Keratinocyte (primary cell): ENCODE measurements around the gene DSCAM.

Experiments used
- CTCF ChIP-seq, 3 experiments: IDR thresholded peaks in 1 of 3; conservative IDR thresholded peaks in 1 of 3; optimal IDR thresholded peaks in 1 of 3; 2 replicates in 2 of 3; 3 replicates in 1 of 3; pipeline versions ENCODE3 to v1.5.1; 2011; ENCODE audit warnings: low read length in 3 of 3, mild to moderate bottlenecking in 3 of 3, moderate library complexity in 2 of 3, control low read depth in 1 of 3, inconsistent platforms in 1 of 3; ENCODE audit not compliant: insufficient read depth in 2 of 3; ENCODE audit errors: extremely low read depth in 1 of 3
- EZH2 ChIP-seq: IDR thresholded peaks from one replicate; pipeline ENCODE4 v1.6.1; 2012; ENCODE audit warnings: inconsistent platforms, mild to moderate bottlenecking, low read length, moderate library complexity

- TF ChIP-seq CTCF (optimal IDR thresholded peaks at IDR 0.05 in 1 of 3, IDR thresholded peaks at IDR 0.05 in 1 of 3, conservative IDR thresholded peaks at IDR 0.05 in 1 of 3; ENCODE audit: extremely low read depth in 1 of 3, insufficient read depth in 2 of 3, low read length in 3 of 3), result no peak
- TF ChIP-seq EZH2, result no peak
These were observed 194.5 kb downstream of the DSCAM start for GRCh38 chr21:40652436-40652835.
